ENCODE data around the gene LPP. TPM values are rescaled to one million over a fixed set of nuclear protein-coding genes. Genes with fewer than 3 reads are reported as not detected.

LPP gene
- total and polyA plus RNA-seq, 2 of the 13 experiments (the other 11 are each of a cell fraction or from before 2014, with no cell fraction given), result 19.2 to 29.9 TPM

DNA sequence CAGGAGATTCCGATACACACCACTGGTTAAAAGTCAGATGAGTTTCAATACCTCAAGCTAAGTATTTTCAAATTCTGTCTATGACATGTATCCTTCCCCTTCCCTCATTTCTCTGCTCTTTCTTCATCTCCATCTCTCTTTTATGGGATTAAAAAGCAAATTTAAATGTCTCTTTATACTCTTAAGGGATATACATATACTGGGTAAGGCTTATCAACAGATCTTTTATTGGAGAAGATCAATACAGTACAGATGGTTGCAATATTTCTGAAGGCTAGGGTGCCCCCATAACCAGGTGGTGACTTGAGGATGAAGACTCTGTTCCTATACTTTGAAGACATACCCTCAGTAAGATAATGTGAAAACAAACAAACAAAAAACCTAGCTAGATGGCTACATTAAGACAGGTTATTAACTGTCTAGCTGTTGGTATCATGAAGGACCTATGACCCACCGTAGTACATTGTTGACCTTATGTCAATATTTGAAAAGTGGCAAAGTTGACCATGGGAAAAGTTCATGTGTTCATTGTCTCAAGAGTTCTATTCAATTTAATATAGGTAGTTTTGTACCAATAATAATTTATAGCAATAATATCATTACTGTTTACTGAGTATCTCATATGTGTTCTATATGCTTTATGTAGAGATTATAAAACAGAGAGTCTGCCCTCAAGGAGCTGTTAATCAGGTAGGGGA lies 319.8 kb downstream of the LPP start (continued):
- TF ChIP-seq, protein P1, sequence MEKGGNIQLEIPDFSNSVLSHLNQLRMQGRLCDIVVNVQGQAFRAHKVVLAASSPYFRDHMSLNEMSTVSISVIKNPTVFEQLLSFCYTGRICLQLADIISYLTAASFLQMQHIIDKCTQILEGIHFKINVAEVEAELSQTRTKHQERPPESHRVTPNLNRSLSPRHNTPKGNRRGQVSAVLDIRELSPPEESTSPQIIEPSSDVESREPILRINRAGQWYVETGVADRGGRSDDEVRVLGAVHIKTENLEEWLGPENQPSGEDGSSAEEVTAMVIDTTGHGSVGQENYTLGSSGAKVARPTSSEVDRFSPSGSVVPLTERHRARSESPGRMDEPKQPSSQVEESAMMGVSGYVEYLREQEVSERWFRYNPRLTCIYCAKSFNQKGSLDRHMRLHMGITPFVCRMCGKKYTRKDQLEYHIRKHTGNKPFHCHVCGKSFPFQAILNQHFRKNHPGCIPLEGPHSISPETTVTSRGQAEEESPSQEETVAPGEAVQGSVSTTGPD (CRISPR knock-in tag; IDR thresholded peaks at IDR 0.05), result no peak
- TF ChIP-seq POGZ (CRISPR knock-in tag; IDR thresholded peaks at IDR 0.05) (peak; percentile 75), NFKBIZ (CRISPR knock-in tag; IDR thresholded peaks at IDR 0.05) (no peak), RBM39 (IDR thresholded peaks at IDR 0.05; ENCODE audit: low read depth, low read length, poor library complexity, severe bottlenecking) (no peak), YEATS2 (CRISPR knock-in tag; IDR thresholded peaks at IDR 0.05; ENCODE audit: borderline replicate concordance) (no peak), ASH2L (IDR thresholded peaks at IDR 0.05; ENCODE audit: insufficient read length, low read depth, low read length) (peak; percentile 41), ZNF12 (CRISPR knock-in tag; IDR thresholded peaks at IDR 0.05) (no peak), ZNF891 (CRISPR knock-in tag; IDR thresholded peaks at IDR 0.05) (no peak), SIX4 (CRISPR knock-in tag; IDR thresholded peaks at IDR 0.05) (no peak), ZSCAN9 (CRISPR knock-in tag; IDR thresholded peaks at IDR 0.05; ENCODE audit: borderline replicate concordance) (no peak), ZNF317 (CRISPR knock-in tag; IDR thresholded peaks at IDR 0.05) (0 out of 2 replicates have a peak, but pooled peaks have one; percentile 28), HMG20A (CRISPR knock-in tag; IDR thresholded peaks at IDR 0.05; ENCODE audit: borderline replicate concordance) (peak; percentile 69; the same call in 1 of the 2 replicates), PHF20 (CRISPR knock-in tag; IDR thresholded peaks at IDR 0.05) (no peak), ZNF296 (CRISPR knock-in tag; conservative IDR thresholded peaks at IDR 0.05) (no peak), MIXL1 (CRISPR knock-in tag; IDR thresholded peaks at IDR 0.05) (peak; percentile 33; the same call in 1 of the 2 replicates)
- TF ChIP-seq, protein P2, sequence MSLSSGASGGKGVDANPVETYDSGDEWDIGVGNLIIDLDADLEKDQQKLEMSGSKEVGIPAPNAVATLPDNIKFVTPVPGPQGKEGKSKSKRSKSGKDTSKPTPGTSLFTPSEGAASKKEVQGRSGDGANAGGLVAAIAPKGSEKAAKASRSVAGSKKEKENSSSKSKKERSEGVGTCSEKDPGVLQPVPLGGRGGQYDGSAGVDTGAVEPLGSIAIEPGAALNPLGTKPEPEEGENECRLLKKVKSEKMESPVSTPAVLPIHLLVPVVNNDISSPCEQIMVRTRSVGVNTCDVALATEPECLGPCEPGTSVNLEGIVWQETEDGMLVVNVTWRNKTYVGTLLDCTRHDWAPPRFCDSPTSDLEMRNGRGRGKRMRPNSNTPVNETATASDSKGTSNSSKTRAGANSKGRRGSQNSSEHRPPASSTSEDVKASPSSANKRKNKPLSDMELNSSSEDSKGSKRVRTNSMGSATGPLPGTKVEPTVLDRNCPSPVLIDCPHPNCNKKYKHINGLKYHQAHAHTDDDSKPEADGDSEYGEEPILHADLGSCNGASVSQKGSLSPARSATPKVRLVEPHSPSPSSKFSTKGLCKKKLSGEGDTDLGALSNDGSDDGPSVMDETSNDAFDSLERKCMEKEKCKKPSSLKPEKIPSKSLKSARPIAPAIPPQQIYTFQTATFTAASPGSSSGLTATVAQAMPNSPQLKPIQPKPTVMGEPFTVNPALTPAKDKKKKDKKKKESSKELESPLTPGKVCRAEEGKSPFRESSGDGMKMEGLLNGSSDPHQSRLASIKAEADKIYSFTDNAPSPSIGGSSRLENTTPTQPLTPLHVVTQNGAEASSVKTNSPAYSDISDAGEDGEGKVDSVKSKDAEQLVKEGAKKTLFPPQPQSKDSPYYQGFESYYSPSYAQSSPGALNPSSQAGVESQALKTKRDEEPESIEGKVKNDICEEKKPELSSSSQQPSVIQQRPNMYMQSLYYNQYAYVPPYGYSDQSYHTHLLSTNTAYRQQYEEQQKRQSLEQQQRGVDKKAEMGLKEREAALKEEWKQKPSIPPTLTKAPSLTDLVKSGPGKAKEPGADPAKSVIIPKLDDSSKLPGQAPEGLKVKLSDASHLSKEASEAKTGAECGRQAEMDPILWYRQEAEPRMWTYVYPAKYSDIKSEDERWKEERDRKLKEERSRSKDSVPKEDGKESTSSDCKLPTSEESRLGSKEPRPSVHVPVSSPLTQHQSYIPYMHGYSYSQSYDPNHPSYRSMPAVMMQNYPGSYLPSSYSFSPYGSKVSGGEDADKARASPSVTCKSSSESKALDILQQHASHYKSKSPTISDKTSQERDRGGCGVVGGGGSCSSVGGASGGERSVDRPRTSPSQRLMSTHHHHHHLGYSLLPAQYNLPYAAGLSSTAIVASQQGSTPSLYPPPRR (CRISPR knock-in tag; IDR thresholded peaks at IDR 0.05; ENCODE audit: borderline replicate concordance), result peak; percentile 73
- TF ChIP-seq, protein P3, sequence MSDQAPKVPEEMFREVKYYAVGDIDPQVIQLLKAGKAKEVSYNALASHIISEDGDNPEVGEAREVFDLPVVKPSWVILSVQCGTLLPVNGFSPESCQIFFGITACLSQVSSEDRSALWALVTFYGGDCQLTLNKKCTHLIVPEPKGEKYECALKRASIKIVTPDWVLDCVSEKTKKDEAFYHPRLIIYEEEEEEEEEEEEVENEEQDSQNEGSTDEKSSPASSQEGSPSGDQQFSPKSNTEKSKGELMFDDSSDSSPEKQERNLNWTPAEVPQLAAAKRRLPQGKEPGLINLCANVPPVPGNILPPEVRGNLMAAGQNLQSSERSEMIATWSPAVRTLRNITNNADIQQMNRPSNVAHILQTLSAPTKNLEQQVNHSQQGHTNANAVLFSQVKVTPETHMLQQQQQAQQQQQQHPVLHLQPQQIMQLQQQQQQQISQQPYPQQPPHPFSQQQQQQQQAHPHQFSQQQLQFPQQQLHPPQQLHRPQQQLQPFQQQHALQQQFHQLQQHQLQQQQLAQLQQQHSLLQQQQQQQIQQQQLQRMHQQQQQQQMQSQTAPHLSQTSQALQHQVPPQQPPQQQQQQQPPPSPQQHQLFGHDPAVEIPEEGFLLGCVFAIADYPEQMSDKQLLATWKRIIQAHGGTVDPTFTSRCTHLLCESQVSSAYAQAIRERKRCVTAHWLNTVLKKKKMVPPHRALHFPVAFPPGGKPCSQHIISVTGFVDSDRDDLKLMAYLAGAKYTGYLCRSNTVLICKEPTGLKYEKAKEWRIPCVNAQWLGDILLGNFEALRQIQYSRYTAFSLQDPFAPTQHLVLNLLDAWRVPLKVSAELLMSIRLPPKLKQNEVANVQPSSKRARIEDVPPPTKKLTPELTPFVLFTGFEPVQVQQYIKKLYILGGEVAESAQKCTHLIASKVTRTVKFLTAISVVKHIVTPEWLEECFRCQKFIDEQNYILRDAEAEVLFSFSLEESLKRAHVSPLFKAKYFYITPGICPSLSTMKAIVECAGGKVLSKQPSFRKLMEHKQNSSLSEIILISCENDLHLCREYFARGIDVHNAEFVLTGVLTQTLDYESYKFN (CRISPR knock-in tag; conservative IDR thresholded peaks at IDR 0.05), result peak; percentile 53
- TF ChIP-seq, protein P4, sequence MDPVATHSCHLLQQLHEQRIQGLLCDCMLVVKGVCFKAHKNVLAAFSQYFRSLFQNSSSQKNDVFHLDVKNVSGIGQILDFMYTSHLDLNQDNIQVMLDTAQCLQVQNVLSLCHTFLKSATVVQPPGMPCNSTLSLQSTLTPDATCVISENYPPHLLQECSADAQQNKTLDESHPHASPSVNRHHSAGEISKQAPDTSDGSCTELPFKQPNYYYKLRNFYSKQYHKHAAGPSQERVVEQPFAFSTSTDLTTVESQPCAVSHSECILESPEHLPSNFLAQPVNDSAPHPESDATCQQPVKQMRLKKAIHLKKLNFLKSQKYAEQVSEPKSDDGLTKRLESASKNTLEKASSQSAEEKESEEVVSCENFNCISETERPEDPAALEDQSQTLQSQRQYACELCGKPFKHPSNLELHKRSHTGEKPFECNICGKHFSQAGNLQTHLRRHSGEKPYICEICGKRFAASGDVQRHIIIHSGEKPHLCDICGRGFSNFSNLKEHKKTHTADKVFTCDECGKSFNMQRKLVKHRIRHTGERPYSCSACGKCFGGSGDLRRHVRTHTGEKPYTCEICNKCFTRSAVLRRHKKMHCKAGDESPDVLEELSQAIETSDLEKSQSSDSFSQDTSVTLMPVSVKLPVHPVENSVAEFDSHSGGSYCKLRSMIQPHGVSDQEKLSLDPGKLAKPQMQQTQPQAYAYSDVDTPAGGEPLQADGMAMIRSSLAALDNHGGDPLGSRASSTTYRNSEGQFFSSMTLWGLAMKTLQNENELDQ (CRISPR knock-in tag; IDR thresholded peaks at IDR 0.05; ENCODE audit: borderline replicate concordance), result no peak
